Measurements from ENCODE around the gene CIITA. TPM values are rescaled to one million over a fixed set of nuclear protein-coding genes. Genes with fewer than 3 reads are reported as not detected.

Gene CIITA
- total RNA-seq, 2 donors from 2014 or later: 3.2 to 3.4 TPM

DNA sequence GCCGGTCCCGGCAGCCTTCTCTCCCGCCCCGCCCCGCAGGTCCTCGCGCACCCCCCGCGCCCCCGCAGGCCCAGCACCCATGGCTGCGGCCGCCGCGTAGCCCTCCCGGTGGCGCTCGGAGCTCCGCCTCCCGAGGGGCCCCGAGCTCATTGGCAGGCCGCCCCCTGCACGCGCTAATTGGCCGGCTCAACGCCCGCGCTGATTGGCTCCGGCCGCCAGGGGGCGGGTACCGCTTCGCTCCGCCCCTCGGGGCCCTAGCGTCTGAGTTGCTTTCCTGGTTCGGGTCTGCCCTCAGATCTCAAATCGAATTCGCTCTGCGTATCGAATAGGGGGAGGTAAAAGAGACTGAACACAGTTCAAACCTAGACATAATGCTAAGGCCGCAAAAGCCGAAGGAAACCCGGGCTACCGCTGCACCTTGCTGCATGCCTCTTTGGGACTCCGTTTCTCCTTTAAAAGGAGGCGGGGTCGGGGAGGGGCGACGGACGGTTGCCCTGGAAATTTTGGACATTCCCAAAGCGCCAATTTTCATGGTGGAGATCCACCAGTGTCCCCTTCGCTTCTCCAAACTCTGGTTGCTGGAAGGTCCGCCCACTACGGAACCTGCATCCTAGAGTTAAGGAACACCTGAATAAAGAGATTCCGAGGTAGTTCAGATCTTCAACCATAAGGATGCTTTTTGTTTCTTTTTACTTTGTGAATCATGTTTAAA, 65.5 kb downstream of the CIITA start, which contains the start of gene DEXI:
TSS of gene DEXI (minus strand) at position 117 of the 712 bp plus-strand sequence. CDS start 463 bp downstream, outside the sequence.
- TF ChIP-seq, protein P1, sequence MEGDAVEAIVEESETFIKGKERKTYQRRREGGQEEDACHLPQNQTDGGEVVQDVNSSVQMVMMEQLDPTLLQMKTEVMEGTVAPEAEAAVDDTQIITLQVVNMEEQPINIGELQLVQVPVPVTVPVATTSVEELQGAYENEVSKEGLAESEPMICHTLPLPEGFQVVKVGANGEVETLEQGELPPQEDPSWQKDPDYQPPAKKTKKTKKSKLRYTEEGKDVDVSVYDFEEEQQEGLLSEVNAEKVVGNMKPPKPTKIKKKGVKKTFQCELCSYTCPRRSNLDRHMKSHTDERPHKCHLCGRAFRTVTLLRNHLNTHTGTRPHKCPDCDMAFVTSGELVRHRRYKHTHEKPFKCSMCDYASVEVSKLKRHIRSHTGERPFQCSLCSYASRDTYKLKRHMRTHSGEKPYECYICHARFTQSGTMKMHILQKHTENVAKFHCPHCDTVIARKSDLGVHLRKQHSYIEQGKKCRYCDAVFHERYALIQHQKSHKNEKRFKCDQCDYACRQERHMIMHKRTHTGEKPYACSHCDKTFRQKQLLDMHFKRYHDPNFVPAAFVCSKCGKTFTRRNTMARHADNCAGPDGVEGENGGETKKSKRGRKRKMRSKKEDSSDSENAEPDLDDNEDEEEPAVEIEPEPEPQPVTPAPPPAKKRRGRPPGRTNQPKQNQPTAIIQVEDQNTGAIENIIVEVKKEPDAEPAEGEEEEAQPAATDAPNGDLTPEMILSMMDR (IDR thresholded peaks at IDR 0.05): peak; percentile 38 to 60
- Histone ChIP-seq H3K4me3 (peak within 1 kb of the TSS; percentile 87 to 96), H3K27me3 (no peaks in the 10 kb centered on the region), H3K9me3 (no peaks in the 10 kb centered on the region), H3K4me1 (peaks cover 0 to 84% of the 10 kb centered on the region in 2 donors), H3K36me3 (no peaks in the 10 kb centered on the region), H3K27ac (peak within 1 kb of the TSS; percentile 94 to 95)
- peak; percentile 94 for DNase-seq (ENCODE audit: low spot score)

DNA sequence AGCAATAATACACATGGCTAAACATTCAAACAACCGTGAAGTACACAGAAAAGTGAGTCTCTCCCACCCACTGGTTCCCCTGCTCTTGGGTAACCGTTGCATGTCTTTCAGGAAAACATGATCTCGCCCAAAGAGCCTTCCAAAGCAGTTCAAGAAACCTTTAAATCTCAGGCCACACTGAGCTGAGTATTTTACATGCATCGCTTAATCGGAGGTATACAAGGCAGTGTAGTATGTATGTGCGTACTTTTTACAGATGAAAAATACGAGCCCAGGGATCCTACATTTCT, 66.0 kb downstream of the CIITA start:
- H3K4me3 ChIP-seq: peak overlapping the region in 1 of 2 donors; percentile 87
- TF ChIP-seq, protein P1 (IDR thresholded peaks at IDR 0.05): no peak
- no peaks in the 10 kb centered on the region for H3K9me3 ChIP-seq
- H3K27me3 ChIP-seq: no peaks in the 10 kb centered on the region
- no peaks in the 10 kb centered on the region for H3K36me3 ChIP-seq
- peaks cover 0 to 79% of the 10 kb centered on the region in 2 donors for H3K4me1 ChIP-seq
- peak overlapping the region; percentile 94 to 95 for H3K27ac ChIP-seq
- DNase-seq (ENCODE audit: low spot score): no peak

DNA sequence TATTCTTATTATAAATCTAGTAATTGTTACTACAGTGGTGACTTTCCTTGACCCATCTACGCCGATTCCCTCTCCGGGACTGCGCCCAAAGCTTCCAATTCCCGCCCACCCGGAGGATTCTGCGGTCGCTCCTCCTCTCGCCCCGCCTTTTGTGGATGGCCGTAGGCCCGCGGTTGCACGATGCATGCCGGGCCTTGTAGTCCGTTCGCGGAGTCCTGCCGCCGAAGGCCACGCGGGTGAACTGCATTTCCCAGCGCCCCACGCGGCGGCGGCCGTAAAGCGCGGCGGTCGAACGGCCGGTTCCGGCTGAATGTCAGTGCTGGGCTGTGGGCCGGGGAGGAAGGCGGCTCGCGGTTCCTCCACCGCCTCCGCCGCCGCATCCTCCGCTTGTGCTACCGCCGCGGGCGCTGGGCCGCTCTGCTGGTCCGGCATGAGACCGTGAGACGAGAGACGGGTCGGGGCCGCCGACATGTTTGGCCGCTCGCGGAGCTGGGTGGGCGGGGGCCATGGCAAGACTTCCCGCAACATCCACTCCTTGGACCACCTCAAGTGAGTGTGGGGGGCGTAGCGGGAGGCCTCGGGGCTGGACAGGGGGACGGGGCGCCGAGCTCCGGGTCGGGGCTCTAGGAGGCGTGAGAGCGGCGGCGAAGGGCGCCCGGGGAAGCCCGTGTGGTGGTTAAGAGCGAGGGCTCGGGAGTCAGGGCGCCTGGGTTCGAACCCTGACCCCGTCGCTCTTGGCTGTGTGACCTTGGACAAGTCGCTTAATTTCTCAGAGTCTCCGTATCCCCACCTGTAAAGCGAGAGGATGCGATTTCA, 67.5 kb downstream of the CIITA start, which contains the start of gene CLEC16A:
TSS of gene CLEC16A (plus strand) at position 316 of the 816 bp plus-strand sequence. CDS start at position 470, 154 bp downstream.
- Histone ChIP-seq H3K4me1 (peaks cover 0 to 71% of the 10 kb centered on the region in 2 donors), H3K27me3 (no peaks in the 10 kb centered on the region), H3K4me3 (peak within 1 kb of the TSS; percentile 98), H3K36me3 (no peaks in the 10 kb centered on the region), H3K9me3 (no peaks in the 10 kb centered on the region), H3K27ac (peak within 1 kb of the TSS; percentile 94 to 95)
- TF ChIP-seq, protein P1 (IDR thresholded peaks at IDR 0.05): peak in 1 of 2 donors; percentile 43
- DNase-seq (ENCODE audit: low spot score): peak; percentile 97

DNA sequence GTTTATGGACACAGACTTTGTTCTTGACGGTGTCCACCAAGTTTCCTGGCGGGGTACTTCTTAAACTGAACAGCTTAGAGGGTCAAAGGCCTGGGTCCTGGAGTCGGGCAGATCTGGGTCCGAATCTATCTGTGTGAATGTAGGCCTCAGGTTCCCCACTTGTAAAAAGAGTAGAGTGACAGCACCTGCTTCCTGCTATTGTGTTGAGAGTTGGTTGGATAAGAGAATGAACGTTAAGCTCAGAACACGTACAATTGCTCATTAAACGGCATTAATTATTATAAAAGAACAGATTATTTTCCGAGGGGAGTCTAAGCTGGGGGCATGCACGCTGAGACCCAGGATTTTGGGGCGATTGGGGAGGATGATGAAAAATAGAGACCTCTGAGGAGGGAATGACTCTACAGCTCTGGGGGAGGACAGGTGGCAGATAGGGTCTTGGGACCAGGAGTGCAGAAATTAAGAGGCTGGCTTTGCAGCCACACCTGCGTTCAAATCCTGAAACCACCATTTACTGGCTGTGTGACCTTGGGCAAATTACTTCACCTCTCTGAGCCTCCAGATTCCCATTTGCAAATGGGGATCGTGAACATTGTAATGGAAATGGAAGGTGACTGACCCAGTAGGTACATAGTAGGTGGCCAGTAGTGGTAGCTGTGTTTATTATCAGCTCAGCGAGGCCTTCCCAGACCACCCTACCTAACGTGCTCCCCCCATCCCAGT, 68.2 kb downstream of the CIITA start:
- DNase-seq (ENCODE audit: low spot score): no peak
- Histone ChIP-seq H3K4me3 (peak overlapping the region; percentile 98), H3K36me3 (no peaks in the 10 kb centered on the region), H3K9me3 (no peaks in the 10 kb centered on the region), H3K27me3 (no peaks in the 10 kb centered on the region), H3K4me1 (peaks cover 0 to 68% of the 10 kb centered on the region in 2 donors), H3K27ac (peak overlapping the region; percentile 84 to 95)
- TF ChIP-seq, protein P1 (IDR thresholded peaks at IDR 0.05): no peak

DNA sequence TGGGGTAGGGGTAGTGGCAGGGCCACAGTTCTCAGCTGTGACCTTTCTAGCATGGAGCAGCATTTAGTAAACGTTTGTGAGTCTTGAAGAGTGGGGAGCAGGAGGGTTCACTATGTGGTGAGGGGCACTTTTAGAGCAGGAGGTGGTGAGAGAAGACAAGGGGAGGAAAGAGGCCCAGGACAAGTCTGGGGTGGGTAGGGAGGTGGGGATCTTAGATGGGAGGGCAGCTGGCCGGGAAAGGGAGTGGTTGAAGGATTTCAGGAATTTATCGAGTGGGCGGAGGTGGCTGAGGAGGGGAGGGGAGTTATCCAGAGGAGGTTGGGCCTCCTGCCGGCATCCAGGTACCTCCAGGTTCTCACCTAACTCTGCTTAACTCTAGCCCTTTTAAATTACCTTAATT, 69.3 kb downstream of the CIITA start:
- Histone ChIP-seq H3K27me3 (no peaks in the 10 kb centered on the region), H3K4me3 (no peak overlapping the region), H3K4me1 (peaks cover 0 to 57% of the 10 kb centered on the region in 2 donors), H3K36me3 (no peaks in the 10 kb centered on the region), H3K27ac (no peak overlapping the region), H3K9me3 (no peaks in the 10 kb centered on the region)
- no peak for DNase-seq (ENCODE audit: low spot score)
- TF ChIP-seq, protein P1 (IDR thresholded peaks at IDR 0.05): no peak
